ENCODE results near the gene HES5.

HES5 gene

DNA sequence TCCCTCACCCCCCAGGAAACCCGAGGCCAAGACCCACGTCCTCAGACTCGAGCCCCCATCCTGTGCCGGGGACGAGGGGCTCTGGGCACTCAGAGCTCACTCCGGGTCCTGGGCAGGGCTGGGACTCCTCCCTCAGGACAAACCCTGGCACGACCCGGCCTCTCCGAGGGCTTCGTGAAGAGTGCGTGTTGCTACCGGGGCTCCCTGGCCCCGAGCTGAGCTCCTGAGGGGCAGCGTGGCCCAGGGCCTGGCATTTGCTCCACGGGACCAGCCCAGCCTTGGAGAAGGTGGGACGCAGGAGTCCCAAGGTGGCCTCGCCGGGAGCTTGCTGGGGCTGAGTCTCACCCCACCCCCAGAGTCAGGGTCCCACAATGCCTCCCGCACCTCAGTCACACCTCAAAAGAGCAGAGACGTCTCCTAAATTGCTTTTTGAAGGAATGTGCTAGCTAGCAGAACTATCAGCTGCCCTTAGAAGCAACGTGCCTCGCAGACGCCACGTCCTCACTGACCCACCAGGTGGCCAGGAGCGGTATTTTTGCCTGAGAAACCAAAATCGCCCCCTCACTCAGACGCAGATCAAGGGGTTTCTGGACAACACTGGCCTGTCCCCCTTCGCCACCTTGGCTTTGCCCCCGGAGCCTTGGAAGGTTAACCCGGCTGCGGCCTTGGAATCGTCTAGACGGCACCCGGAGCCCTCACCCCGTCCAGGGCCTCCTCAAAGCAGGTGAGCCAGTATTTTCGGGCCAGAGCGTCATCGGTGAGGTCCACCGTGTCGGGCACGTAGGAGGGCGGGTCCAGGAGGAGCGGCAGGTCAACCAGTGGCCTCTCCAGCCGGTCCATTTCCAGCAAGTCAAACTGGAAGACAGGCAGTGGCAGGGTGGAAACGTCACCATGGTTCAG lies 14.9 kb downstream of the HES5 start:
- no peak for DNase-seq (ENCODE audit: low read depth in 2 of 2)

GRCh38 chr1:2513939-2514652 lies 16.0 kb downstream of the HES5 start:
- DNase-seq (ENCODE audit: low read depth in 2 of 2) = no peak

- DNase-seq (ENCODE audit: low read depth in 2 of 2) = no peak
Observed at GRCh38 chr1:2512862-2513421, 17.1 kb downstream of the HES5 start.

GRCh38 chr1:2510366-2511155 lies 19.5 kb downstream of the HES5 start:
- no peak for DNase-seq (ENCODE audit: low read depth in 2 of 2)

DNA sequence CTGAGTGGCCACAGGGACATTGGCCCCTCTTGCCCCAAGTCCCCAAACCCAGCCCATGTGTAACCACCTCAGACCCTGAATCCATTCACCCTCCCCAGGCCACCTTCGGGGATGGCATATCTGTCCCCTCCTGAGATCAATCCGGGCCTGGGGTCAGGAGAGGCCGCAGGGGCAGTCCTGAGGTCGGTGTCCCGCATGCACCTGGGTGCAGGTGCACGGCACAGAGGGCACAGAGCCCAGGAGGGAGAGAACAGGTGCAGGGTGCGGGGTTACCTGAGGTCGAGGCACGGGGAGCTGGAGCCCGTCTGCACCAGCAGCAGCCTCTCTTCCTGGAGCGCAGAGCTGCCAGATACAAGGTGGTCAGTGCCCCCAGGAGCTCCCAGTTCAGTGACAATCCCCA lies 20.5 kb downstream of the HES5 start:
- DNase-seq (ENCODE audit: low read depth in 2 of 2) = no peak

- DNase-seq (ENCODE audit: low read depth in 2 of 2) = no peak
Observed at GRCh38 chr1:2508751-2509150, 21.3 kb downstream of the HES5 start.

DNA sequence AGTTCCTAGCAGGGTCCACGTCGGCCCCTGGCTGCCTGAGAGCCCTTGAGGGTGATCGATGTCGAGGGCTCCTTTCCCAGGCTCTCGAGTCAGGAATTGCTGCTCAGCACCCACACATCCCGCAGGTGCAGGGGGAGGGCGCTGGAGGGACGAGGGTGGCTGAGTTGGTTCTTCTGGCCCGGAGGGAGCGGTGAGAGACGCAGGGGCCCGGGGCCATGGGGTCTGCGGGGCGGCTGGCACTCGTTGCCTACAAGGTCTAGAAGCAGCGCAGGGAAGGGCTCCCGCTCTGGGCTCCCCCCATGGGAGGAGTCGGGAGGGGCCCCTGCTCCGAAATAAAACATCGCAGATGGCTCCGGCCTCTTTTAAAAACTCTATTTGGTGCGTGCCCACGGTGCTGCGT lies 21.9 kb downstream of the HES5 start:
- no peak for DNase-seq (ENCODE audit: low read depth in 2 of 2)

GRCh38 chr1:2507744-2508155 lies 22.3 kb downstream of the HES5 start:
- DNase-seq (ENCODE audit: low read depth in 2 of 2) = no peak

DNA sequence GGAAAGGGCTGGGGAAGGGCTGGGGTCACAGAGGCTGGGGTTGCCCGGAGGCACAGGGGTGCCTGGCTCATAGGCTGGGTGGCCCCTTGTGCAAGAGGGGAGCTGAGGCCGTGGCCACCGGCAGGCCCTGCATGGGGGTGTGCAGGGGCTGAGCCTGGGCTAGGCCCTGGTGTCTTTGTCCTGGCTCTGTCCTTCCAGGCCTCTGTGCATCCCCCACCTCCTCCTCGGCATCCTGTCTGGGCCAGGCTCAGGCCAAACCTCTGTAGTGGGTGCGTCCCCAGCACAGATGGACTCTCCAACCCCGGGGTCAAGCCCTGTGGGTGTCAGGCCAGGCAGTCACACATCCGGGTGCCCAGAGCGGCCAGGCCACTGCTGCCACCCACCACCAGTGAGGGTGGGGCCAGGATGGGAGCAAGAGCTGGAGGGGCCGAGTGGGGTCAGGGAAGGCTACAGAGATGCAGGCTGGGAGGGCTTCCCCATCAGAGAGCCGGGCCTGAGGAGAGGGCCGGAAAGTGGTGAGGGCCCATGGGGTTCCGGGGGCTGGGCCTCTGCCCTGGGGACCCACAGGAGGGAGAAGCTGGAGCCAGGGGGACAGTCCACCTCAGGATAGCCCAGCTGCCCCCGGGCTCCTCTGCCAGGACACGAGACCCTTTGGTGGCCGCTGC lies 23.0 kb downstream of the HES5 start:
- no peak for DNase-seq (ENCODE audit: low read depth in 2 of 2)

DNA sequence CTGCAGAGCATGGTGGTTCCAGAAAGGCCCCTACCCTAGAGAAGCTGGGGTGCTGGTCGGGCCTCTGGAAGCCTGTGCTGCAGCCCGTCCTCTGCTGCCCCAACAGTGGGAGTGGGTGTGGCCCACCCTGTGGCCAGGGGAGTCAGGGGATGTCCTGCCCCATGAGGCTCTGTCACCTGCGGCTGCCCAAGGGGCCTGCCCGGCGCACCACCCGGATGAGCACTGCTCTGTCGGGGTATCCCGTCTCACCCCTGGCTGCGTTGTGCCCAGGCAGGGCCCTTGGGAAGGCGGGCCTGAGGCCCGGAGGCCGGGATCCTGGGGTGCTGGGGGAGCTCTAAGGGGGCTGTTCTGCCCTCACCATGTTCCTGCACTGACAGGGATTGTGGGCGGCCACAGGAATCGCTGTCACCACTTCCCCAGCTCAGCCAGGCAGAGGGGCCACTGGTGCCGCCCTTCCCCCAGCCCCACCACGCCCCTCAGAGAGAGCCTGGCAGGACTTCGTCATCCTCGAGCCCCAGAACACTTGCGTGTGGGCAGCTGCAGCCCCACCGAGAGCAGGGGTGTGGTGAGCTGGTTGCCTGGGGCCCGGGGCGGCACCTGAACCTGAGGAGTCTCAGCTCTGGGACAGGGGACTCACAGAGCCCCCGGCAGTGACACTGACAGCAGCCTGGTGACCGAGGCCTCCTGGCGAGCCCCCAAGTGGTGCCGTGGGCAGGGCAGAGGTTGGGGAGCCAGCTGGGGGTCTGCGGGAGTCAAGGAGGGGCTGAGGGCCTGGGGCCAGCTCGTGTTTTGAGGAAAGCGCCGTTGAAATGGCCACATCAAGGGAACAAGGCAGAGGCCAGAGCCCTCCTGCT lies 23.8 kb downstream of the HES5 start:
- no peak for DNase-seq (ENCODE audit: low read depth in 2 of 2)

- DNase-seq (ENCODE audit: low read depth in 2 of 2) = no peak
Observed at GRCh38 chr1:2505461-2505994, 24.5 kb downstream of the HES5 start.

- no peak for DNase-seq (ENCODE audit: low read depth in 2 of 2)
Observed at GRCh38 chr1:2504949-2505272, 25.2 kb downstream of the HES5 start.

DNA sequence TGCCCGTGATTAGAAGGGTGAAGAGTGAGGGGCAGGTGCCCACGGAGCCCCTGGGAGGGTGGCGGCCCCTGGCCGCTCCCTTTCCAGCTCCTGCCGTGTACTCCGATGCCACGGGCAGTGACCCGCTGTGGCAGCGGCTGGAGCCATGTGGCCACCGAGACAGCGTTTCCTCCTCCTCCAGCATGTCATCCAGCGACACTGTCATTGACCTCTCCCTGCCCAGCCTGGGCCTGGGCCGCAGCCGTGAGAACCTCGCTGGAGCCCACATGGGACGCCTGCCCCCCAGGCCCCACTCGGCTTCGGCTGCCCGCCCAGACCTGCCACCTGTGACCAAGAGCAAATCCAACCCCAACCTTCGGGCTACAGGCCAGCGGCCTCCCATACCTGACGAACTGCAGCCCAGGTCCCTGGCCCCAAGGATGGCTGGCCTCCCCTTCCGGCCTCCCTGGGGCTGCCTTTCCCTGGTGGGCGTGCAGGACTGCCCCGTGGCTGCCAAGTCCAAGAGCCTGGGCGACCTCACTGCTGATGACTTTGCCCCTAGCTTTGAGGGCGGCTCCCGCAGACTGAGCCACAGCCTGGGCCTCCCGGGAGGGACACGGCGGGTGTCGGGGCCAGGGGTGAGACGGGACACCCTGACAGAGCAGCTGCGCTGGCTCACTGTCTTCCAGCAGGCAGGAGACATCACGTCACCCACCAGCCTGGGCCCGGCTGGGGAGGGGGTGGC lies 25.7 kb downstream of the HES5 start:
- no peak for DNase-seq (ENCODE audit: low read depth in 2 of 2)

DNA sequence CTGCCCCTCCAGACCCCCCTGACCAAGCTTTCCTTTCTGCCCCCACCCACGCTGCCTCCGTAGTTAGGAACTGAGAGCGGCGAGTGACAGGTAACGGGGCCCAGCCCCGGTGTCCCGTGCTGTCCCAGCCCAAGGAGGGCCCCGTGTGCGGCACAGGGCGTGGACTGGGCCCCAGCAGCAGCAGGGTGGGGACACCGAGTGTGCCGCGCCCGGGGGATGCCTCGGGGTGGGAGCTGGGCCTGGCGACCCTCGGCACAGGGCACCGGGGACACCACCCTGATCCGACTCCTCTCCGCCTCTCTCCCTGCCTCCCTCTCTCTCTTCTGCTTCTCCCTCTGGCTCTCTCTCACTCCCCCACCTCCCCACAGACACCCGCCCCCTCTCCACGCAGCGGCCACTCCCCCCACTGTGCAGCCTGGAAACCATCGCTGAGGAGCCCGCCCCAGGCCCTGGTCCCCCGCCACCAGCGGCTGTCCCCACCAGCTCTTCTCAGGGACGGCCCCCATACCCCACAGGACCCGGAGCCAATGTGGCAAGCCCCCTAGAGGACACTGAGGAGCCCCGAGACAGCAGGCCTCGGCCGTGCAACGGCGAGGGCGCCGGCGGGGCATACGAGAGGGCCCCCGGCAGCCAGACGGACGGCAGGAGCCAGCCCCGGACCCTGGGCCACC lies 26.4 kb downstream of the HES5 start:
- DNase-seq (ENCODE audit: low read depth in 2 of 2) = no peak

DNA sequence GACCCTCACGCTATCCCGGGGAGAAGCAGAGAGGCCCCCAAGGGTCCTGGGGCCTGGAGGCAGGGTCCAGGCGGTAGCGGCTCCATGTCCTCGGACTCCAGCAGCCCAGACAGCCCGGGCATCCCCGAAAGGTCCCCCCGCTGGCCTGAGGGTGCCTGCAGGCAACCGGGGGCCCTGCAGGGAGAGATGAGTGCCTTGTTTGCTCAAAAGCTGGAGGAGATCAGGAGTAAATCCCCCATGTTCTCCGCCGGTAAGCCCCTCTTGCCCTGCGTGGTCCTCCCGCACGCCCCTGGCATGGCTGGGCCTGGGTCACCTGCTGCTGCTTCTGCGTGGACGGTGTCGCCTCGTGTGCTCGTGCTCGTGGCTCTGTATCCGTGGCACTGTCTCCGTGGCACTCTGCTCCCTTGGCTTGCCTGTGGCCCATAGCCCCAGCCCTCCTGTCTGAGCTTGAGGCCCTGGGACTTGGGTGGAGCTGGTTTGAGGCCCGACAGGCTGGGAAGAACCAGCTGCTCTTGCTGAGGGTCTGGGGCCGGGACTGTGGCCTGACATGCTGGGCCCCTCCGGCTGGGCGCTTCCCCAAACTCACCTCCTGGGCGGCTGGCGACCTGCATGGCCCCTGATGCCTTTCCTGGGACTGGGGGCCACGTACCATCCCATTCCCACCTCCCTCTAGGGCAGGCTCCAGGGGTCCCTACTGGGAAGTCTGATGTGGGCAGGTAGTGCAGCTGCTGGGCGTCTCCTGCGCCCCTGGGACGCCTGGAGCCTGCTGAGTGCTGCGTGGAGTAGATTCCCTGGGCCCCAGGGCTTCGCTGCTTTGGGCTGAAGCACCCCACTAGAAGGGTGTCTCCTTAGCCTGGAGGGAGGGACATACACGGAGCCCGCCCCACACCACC lies 27.2 kb downstream of the HES5 start:
- DNase-seq (ENCODE audit: low read depth in 2 of 2) = no peak

- no peak for DNase-seq (ENCODE audit: low read depth in 2 of 2)
Observed at GRCh38 chr1:2502210-2502609, 27.9 kb downstream of the HES5 start.

- DNase-seq (ENCODE audit: low read depth in 2 of 2) = no peak
Observed at GRCh38 chr1:2501820-2502119, 28.3 kb downstream of the HES5 start.
